Hematopoietic multipotent progenitor cell (in vitro differentiated cells): ENCODE results near the gene ATG7. TPM values are rescaled to one million over a fixed set of nuclear protein-coding genes. Genes with fewer than 3 reads are reported as not detected.

Experiments used
- DNase-seq, 3 donors: peaks; one replicate each; pipeline ENCODE4 v3.0.0-alpha.2; 2011 to 2015; ENCODE audit warnings: low read depth in 2 of 3, low spot score in 2 of 3
- small RNA-seq: library from RNA; depleted of rRNA; stranded (forward); fragments of <200 nt; gene quantifications from one replicate; pipeline ENCODE3, GENCODE V24; 2012
- total RNA-seq: library from RNA; depleted of rRNA; stranded (reverse); fragments of >200 nt; gene quantifications from one replicate; pipeline ENCODE4 v1.2.3, GENCODE V29; 2012

The ATG7 gene
- total RNA-seq, 1 donor, result 33.9 TPM

DNA sequence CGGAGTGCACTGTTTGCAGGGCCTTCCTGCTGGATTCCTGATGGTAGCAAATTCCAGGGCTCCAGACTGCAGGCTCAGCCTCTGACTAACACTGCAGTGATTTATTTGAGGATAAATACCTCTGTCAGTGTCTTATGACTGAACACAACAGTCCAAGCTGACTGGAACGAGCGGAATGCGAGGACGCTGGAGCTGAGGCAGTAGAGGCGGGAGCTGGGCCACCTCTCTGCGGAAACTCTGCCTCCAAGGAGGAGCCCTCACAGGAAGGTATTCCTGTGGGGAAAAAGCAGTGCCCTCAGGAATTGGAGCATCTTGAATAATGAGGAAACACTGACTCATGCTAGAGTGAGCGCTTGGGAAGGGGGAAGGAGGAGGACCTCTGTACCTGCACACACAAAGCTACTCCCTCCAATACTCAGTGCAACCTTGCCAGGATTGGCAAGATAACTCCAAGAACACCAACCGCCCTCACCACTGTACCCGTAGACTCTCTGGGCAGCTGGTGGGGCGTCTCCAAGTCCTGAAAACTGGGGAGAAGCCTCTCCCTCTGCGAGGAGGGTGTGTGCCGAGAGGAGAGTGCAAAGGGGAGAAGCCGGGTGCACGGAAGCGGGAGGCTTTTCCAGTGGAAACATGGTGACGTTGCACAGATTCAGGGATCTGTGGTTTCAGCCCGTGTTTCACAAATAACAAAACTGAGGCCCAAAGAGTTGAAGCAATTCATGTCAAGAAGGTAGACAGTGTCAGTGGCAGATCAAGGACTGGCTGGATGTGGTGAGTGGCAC, 328.5 kb downstream of the ATG7 start:
- DNase-seq, result no peak

DNA sequence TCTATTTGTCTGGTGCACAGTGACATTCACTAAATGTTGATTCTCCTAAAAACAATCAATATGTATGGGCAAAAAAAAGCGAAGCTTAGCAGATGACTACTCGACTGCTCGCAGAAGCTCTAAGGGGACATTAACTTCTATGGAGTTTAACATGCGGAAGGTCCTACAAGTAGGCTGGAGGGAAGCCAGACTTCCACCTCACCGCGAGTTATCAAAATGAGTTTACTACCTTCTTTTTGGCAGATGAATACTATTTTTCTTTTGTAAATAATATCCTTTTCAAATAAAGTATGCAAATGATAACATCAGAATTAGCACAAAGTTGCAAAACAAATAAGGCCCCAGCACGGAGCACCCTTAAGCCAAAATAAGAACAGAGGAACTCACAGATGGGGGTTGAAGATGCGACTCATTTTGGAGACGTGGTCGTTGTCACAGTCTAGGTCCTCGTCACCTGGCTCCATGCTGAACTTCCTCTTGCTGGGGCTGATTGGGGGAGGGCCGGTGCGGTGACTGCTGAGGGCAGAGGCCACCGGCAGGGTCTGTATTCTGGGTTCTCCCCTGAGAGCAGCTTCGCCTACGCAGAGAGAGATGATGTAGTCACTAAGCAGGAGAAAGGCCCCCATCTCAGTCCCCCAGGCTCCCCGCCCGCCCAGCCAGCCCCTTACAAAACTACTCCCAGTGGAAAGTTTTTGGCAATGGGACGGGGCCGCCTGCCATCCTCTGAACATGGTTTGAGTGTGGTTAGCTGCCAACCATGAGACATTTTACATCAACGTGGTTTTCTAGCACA, 329.4 kb downstream of the ATG7 start:
- peak in 1 of 3 donors; percentile 22 for DNase-seq

DNA sequence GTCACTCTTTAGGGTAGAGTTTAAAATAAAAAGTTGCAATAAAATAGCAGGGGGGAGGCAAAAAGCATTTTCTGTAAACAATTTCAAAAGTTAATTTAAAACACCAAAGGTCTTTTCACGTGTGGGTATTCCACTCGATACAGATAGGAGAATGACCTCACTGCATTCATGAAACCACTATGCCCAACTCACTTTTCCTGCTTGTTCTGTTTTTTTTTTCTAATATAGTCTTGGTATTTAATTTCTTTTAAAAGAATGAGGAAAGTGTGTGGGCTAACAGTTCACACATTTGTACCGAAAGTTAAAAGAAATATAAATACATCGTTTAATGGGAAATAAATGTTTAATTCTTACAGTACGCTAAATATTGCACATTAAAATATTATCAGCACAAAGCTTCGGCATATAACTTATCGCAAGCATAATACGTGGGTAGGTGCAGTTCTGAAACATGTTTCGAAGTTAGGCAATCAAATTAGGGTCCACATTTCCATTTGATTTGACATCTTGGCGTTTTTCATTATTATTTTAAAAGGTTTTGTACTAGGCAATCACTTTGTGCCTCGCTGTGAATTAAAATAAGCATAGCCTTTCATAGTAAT, 330.1 kb downstream of the ATG7 start:
- no peak for DNase-seq

DNA sequence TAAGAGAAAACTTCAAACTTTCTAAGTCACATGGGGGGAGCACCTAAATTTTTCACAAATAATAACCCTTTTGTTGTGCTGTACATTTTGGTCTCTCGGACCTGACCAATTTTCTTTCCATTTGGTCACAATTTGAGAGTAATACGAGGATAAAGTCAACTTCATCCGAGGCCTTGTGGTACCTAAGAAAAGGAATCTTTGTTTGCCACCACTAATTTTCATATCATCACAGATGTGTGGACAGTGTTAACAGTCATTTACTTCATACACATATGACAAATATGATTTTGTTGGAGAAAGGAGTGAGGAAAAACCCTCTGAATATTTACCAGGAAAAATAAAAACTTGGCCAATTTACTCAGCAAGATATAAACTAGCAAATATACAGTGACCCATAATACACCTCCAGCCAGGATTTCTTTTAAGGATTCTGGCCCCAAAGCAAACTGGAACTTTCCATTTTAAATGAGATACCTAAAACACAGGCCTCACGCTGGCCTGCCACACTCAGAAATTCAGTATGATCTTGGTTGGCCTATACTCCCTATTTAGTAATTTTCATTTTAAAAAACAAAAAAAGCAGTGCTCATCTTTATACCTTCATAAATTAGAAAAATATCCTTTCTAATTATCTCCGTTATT, 330.8 kb downstream of the ATG7 start:
- DNase-seq, result no peak

DNA sequence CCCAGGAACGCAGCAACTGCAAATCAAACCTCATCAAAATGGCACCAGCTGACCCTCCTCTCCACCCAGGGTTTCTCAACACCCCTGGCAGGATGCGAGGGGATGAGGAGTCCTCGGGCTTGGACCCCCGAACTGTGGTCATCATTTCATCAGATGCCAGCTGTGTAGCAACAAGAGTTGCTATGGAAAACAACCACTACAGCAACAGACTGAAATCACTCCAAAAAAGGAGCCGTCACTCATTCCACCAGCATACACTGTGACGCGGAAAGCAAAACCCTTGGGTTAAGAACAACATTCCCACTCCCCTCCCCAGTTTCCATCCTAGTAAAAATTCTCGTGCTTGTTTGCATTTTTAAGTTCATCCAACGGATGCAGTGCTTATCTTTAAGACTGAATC, 331.4 kb downstream of the ATG7 start:
- no peak for DNase-seq

DNA sequence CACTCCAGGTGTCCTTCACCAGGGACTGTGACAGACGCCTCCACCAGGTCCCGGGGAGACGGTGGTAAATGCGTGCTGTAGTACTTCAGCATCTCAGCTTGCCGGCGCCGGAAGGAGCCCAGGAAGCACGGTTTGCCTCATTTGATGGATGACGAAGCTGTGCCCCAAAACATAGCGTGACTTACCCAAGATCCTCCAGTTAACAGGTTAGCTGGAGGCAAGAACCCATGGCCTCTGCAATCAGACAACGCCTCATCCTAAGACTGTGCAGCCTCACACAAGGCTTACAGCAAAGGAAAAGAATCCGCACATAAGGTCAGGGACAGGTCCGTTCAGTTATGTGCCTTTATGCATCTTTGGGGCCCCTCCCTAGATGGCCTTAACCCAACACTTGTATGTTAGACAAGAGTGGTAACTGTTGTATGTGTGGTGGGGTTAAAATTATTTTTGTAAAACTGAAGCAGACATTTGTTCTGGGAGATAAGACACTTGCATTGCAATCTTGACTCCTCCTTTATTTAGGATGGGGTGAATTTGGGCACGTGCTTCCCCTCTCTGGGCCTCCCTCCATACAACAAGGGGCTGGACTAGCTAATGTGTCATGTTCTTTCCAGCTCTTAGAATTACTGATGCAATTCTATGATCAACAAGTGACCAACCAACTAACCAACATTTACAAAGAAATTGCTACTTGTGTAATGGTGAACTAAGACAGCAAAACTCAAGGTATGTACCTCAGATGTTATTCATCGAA, 332.1 kb downstream of the ATG7 start:
- DNase-seq, result peak in 1 of 3 donors; percentile 26

DNA sequence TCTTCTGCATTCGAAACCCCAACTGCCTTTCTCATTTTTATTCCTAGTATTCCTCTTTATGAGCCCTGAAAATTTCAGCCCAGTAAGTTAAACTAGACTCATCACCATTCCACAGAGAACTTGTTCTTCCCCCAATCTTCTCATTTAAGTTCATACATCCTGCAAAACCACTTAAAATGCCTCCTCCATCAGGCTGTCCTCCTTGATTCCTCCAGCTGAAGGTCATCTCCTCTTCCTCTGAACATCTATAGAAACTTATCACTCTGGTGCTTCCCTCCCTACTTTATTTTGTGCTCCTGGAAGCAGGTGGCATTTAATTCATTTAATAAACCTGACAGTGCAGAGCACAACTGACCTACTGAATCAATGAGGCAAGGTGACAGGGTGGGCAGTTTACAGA, 333.2 kb downstream of the ATG7 start:
- DNase-seq, result no peak

DNA sequence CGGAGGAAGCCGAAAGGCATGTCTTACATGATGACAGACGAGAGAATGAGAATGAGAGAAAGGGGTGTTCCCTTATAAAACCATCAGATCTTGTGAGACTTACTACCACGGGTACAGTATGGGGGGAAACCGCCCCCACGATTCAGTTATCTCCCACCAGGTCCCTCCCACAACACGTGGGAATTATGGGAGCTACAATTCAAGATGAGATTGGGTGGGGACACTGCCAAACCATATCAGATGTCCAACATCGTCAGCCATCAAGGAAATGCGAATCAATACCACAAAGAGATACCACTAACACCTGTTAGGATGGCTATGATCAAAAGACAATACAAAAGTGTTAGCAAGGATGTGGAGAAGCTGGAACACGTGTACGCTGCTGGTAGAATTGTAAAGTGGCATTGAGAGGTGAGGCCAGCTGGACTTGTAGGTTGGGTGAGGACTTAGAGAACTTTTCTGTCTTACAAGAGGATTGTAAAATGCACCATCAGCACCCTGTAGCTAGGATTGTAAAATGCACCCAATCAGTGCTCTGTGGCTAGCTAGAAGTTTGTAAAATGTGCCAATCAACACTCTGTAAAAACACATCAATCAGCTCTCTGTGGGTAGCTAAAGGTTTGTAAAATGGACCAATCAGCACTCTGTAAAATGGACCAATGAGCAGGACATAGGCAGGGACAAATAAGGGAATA, 334.0 kb downstream of the ATG7 start:
- DNase-seq, result no peak

DNA sequence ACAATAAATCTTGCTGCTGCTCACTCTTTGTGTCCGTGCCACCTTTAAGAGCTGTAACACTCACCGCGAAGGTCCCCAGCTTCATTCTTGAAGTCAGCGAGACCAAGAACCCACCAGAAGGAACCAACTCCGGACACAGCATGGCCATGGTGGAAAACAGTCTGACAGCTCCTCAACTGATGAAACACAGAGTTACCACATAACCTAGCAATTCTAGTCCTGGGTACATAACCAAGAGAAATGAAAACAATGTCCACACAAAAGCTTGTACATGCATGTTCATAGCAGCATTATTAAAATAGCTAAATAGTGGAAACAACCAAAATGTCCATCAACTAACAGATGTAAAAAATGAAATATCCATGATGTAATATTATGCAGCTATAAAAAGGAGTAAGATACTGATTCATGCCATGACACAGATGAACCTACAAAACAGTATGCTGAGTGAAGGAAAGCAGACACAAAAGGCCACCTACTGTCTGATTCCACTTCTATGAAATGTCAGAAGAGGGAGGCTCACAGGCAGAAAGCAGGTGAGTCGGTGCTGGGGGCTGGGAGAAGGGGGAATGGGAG, 334.8 kb downstream of the ATG7 start:
- no peak for DNase-seq

Small RNA genes within 50 kb of the gene (small RNA-seq; reads per million reads assigned to genes)
- gene AC022001.1 (not detected), gene AC026185.1 (not detected), gene AC083855.1 (not detected)

Other genes starting within 250 kb of the ATG7 start
- gene HRH1, start 117.9 kb upstream of the ATG7 start, total RNA-seq, result under 0.01 TPM